KOPT-K1 (cell line): Measurements from ENCODE around the gene TMEM107.

Experiments used
- H3K27ac ChIP-seq: fragments of 200-600 bp; sonication (generic); 2 replicates; pipeline ENCODE4 v1.5.1; 2016; ENCODE audit warnings: antibody characterized with exemption, mild to moderate bottlenecking, low read depth, low read length; ENCODE audit not compliant: poor library complexity, severe bottlenecking
- H3K36me3 ChIP-seq: fragments of 200-600 bp; sonication (generic); 2 replicates; pipeline ENCODE4 v1.5.1; 2017; ENCODE audit warnings: antibody characterized with exemption, mild to moderate bottlenecking, low read length, moderate library complexity; ENCODE audit not compliant: insufficient read depth
- H3K9me3 ChIP-seq: fragments of 200-600 bp; sonication (generic); 2 replicates; pipeline ENCODE4 v1.5.1; 2017; ENCODE audit warnings: antibody characterized with exemption, low read length, mild to moderate bottlenecking; ENCODE audit not compliant: insufficient read depth, poor library complexity, severe bottlenecking

The TMEM107 gene

DNA sequence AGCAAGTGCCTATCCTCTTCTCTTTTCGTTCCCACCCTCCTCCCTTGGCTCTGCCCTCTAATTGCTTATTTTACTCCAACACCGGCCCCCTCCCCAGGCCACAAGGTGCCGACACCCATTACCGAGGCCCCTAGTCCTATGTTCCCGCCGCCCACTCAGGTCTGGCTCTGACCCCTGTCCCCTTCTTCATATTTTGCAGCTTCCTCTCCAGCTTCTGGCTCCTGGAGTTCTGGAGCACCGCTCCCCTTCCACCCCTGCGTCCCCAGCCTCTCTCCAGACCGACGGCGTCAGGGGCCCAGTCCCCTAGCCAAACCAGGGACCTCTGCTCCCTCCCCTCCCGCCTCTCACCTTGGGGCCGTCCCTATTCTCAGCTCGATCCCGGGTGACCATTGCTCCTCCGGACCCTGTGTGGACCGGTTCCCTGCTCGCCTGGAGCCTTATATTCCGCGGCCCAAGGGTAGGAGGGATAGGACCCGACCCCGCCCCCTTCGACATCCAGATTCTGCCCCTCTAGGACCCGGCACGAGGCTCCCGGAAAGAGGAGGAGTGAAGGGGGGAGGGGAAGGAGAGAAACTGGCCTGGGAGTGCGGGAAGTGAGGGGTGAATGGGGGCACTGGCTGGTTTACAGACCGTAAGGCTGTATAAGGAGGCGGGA is 52.4 kb downstream of the TMEM107 start, which contains the start of gene HES7:
Gene HES7, minus strand, starts transcription at position 412 of the 655 bp plus-strand sequence. Its CDS starts 22 bp downstream, at position 390.
- H3K27ac ChIP-seq, result no peak within 1 kb of the TSS
- H3K36me3 ChIP-seq, result no peaks in the 10 kb centered on the region
- no peaks in the 10 kb centered on the region for H3K9me3 ChIP-seq

DNA sequence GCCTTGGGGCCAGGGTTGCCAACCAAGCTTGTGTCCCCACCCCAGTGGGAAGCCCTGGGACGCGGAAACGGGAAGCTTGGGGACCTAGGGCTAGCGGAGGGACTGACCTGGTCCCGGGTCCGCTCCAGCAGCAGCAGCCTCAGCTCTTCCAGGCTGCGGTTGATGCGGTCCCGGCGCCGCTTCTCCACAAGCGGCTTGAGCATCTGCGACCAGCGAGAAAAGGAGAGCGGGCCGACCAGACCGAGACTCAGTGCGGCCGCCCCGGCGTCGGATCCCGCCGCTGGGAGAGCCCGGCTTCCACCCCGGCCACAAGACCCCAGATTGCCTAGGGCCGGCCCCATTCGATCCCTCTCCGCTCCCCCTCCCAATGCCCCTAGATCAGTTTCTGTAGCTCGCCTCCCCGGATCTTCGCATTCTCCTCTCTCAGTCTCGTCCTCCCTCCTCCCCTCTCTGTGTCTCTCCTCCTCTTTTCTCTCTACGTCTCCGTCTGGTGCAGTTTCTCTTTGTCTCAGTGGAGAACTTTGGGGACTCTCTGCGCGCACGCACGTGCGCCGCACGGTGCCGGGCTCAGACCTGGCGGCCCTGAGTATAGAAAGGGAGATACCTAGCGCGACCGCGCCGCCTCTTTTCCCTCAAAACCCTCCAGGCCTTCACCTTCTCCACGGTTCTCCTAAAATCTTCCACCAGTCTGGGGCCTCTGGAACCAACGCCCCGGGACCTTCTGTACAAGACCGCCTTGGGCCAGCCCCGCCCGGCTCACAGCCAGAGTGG is 53.1 kb downstream of the TMEM107 start:
- no peak overlapping the region for H3K27ac ChIP-seq
- H3K36me3 ChIP-seq, result no peaks in the 10 kb centered on the region

More for the DNA sequence above, 53.1 kb downstream of the TMEM107 start:
- H3K9me3 ChIP-seq, result no peaks in the 10 kb centered on the region
